ENCODE measurements around the gene EEFSEC. TPM values are rescaled to one million over a fixed set of nuclear protein-coding genes. Genes with fewer than 3 reads are reported as not detected.

EEFSEC gene
- total and polyA plus RNA-seq, 7 experiments from 2014 or later, result 17.3 to 31.4 (median 18.3) TPM

DNA sequence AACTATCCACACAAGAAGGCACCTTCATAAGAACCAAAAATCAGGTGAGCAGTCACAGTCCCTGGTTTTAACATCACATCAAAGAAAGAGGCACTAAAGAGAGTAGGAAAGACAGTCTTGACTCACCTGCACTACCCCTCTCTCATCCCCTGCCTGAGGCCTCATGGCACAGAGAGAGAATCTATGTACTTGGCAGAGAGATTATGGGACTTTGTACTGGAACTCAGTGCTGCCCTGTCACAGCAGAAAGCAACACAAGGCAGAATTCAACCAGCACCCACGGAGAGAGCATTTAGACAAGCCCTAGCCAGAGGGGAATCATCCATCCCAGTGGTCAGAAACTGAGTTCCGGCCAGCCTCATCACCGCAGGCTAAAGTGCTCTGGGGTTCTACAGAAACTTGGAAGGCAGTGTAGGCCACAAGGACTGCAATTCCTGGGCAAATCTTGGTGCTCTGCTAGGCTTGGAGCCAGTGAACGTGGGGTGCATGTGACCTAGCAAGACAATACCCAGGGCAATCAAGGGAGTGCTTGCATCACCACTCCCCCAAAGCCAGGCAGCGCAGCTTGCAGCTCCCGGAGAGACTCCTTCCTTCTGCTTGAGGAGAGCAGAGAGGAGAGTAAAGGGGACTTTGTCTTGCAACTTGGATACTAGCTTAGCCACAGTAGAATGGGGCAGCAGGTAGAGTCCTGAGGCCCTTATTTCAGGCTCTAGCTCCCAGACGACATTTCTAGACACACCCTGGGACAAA, 21.2 kb upstream of the EEFSEC start:
- Histone ChIP-seq H3K4me1 (ENCODE audit: control insufficient read depth in 2 of 2, insufficient read depth in 2 of 2, low read length in 2 of 2) (no peaks in the 10 kb centered on the region), H3K27ac (ENCODE audit: low read depth, low read length) (no peak overlapping the region), H3K36me3 (ENCODE audit: control insufficient read depth in 2 of 3, insufficient read depth in 3 of 3, low read length in 3 of 3) (no peaks in the 10 kb centered on the region), H3K4me3 (ENCODE audit: low read length) (no peak overlapping the region), H3K27me3 (ENCODE audit: control insufficient read depth in 2 of 2, insufficient read depth in 2 of 2, low read length in 2 of 2) (no peaks in the 10 kb centered on the region), H3K9me3 (ENCODE audit: control insufficient read depth in 2 of 3, low read length in 3 of 3) (peaks cover 0 to 6% (median 0%) of the 10 kb centered on the region in 3 experiments)
- DNase-seq (no peak), ATAC-seq (no peak)
- CTCF ChIA-PET, result interaction anchor here (2.0 kb wide), 1 partner anchor 37 kb away, joined by 31 read pairs; no protein-coding TSS in a partner anchor
- intact Hi-C loops (cut with micrococcal nuclease), result loop anchor here in 1 of 2 donors (2.0 kb wide), 1 partner anchor 121 kb away; no protein-coding TSS in a partner anchor
- H3K9me3 Mint-ChIP-seq, result peaks cover 0 to 10% (median 0%) of the 10 kb centered on the region in 11 donors
- H3K27ac Mint-ChIP-seq, result peak overlapping the region in 1 of 9 donors; percentile 60
- H3K4me1 Mint-ChIP-seq, result no peaks in the 10 kb centered on the region
- POLR2A ChIA-PET, result interaction anchor here (1.5 kb wide), 1 partner anchor 8 kb away, joined by 7 read pairs; the partner anchor contains the start of gene RUVBL1
- no peak overlapping the region for H3K4me3 Mint-ChIP-seq
- peaks cover 0 to 21% (median 3%) of the 10 kb centered on the region in 5 donors for H3K27me3 Mint-ChIP-seq
- H3K36me3 Mint-ChIP-seq, result peaks cover 0 to 10% (median 7%) of the 10 kb centered on the region in 5 donors

DNA sequence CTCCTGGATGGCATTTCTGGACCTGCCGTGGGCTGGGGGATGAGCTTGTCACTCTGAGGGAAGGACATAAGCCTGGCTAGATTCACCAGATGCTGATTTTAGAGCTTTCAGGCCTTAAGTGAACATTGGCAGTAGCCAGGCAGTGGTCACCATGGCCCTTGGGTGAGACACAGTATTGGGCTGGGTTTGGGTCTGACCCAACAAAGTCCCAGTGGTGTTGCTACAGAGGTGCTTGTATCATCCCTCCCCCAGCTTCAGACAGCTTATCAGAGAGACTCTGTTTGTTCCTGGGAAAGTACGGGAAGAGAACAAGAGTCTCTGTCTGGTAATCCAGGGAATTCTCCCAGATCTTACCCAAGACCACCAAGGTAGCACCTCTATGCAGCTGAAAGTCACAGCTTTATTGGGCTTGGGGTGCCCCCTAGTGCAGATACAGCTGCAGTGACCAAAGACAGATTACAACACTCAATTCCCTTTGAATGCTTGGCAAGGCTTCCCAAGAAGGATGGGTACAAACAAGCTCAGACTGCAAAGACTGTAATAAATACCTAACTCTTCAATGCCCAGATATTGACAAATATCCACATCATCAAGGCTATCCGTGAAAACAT, 19.9 kb upstream of the EEFSEC start:
- peaks cover 0 to 10% (median 0%) of the 10 kb centered on the region in 11 donors for H3K9me3 Mint-ChIP-seq
- ATAC-seq, result peak; percentile 76
- ChIA-PET POLR2A (interaction anchor here (1.5 kb wide), 1 partner anchor 10 kb away, joined by 7 read pairs; the partner anchor contains the start of gene RUVBL1), CTCF (interaction anchor here (1.1 to 2.0 kb wide), 4 partner anchors 15 to 57 kb away, joined by 3 to 31 read pairs (median 4); no protein-coding TSS in a partner anchor)
- H3K36me3 ChIP-seq (ENCODE audit: control insufficient read depth in 2 of 3, insufficient read depth in 3 of 3, low read length in 3 of 3), result no peaks in the 10 kb centered on the region
- no peaks in the 10 kb centered on the region for H3K4me1 Mint-ChIP-seq
- intact Hi-C loops (cut with micrococcal nuclease), result loop anchor here (1.0 to 2.0 kb wide), 4 partner anchors 38 to 558 kb away; no protein-coding TSS in a partner anchor
- no peak overlapping the region for H3K4me3 ChIP-seq (ENCODE audit: low read length)
- no peaks in the 10 kb centered on the region for H3K27me3 ChIP-seq (ENCODE audit: control insufficient read depth in 2 of 2, insufficient read depth in 2 of 2, low read length in 2 of 2)
- no peaks in the 10 kb centered on the region for H3K4me1 ChIP-seq (ENCODE audit: control insufficient read depth in 2 of 2, insufficient read depth in 2 of 2, low read length in 2 of 2)
- peaks cover 0 to 33% (median 3%) of the 10 kb centered on the region in 5 donors for H3K27me3 Mint-ChIP-seq
- peaks cover 0 to 6% (median 0%) of the 10 kb centered on the region in 3 experiments for H3K9me3 ChIP-seq (ENCODE audit: control insufficient read depth in 2 of 3, low read length in 3 of 3)
- peaks cover 0 to 10% (median 7%) of the 10 kb centered on the region in 5 donors for H3K36me3 Mint-ChIP-seq
- no peak overlapping the region for H3K27ac ChIP-seq (ENCODE audit: low read depth, low read length)
- DNase-seq, result peak in 5 of 9 donors; percentile 14 to 34 (median 23)
- H3K4me3 Mint-ChIP-seq, result no peak overlapping the region
- H3K27ac Mint-ChIP-seq, result no peak overlapping the region

DNA sequence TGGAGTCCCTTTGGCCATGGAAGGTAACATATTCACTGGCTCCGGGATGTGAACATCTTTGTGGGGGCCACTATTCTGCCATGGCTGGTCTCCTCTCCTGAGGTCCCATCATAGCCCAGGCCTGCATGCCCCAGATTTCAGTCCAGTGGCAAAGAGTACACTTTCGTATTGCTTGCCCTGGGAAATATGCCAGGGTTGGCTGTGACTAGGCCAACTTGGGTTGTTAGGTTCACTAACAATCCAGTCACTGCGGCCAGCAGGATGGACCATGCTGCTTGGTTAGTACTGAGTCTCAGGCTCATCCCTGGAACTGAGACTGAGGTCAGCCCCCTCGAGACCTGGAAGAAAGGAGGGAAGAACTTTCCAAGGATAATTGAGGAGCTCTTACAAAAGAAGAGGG, 9.8 kb upstream of the EEFSEC start:
- Histone ChIP-seq H3K27me3 (ENCODE audit: control insufficient read depth in 2 of 2, insufficient read depth in 2 of 2, low read length in 2 of 2) (no peaks in the 10 kb centered on the region), H3K36me3 (ENCODE audit: control insufficient read depth in 2 of 3, insufficient read depth in 3 of 3, low read length in 3 of 3) (no peaks in the 10 kb centered on the region), H3K4me3 (ENCODE audit: low read length) (no peak overlapping the region), H3K9me3 (ENCODE audit: control insufficient read depth in 2 of 3, low read length in 3 of 3) (no peaks in the 10 kb centered on the region), H3K4me1 (ENCODE audit: control insufficient read depth in 2 of 2, insufficient read depth in 2 of 2, low read length in 2 of 2) (no peaks in the 10 kb centered on the region), H3K27ac (ENCODE audit: low read depth, low read length) (no peak overlapping the region)
- CTCF ChIA-PET, result no interaction called here
- Mint-ChIP-seq H3K27ac (no peak overlapping the region), H3K4me3 (no peak overlapping the region), H3K9me3 (no peaks in the 10 kb centered on the region), H3K36me3 (peaks cover 0 to 11% (median 8%) of the 10 kb centered on the region in 5 donors), H3K27me3 (peaks cover 0 to 12% (median 0%) of the 10 kb centered on the region in 5 donors), H3K4me1 (no peaks in the 10 kb centered on the region)
- intact Hi-C loops (cut with micrococcal nuclease), result no loop called here
- POLR2A ChIA-PET, result no interaction called here
- DNase-seq, result no peak
- ATAC-seq, result no peak

DNA sequence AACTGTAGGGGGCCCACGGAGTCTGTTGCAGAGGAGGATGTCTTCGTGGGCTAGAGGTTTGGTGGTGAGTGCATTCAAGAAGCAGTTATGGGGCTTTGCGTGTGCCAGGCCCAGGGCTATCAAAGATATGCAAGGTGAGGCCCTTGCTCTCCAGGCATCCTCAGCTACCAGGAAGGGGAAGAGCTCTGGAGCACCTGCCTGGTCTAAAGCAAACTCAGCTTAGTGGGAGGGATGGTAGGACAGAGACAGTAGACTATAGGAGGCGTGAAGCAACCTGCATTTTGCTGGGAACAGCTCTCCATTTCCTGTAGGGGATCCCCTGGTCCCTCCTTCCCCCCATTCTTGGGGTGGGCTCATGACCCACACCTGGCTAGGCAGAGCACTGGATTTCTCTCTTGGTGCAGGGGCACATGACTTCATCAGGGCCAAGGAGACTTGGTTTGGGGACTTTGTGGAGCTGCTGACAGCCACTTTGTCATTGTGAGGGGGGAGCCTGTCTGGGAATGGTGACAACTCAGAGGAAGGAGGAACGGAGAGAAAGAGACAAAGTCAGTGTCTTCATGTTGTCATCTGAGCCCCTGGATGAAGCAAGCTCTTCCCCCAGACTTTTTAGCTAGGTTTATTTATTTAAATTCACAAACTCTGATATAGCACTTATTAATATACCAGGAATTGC, 8.6 kb upstream of the EEFSEC start:
- CTCF ChIA-PET, result no interaction called here
- POLR2A ChIA-PET, result interaction anchor here (0.6 kb wide), 1 partner anchor 12 kb away, joined by 3 read pairs; no protein-coding TSS in a partner anchor

DNA sequence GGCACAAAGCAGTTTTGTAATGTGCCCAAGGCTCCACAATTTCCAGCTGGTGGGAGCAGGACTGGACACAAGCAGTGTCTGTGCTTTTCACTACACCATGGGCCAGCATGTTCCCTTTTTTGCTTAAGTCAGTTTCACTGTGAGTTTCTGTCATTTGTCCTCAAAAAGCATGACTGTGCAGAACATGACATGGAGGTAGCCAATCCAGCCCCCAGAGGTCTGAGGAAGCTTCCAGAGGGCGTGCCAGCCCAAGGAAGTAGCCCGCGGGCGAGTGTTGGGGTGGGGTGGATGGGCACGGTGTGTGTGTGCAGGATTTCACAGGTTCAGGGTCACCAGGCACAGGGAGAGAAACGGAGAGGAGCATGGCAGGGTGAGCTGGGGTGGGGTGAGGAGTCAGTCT, 8.0 kb upstream of the EEFSEC start:
- ChIA-PET POLR2A (interaction anchor here (0.6 kb wide), 1 partner anchor 12 kb away, joined by 3 read pairs; no protein-coding TSS in a partner anchor), CTCF (no interaction called here)
- peak overlapping the region in 1 of 9 donors; percentile 25 for H3K27ac Mint-ChIP-seq
- Histone ChIP-seq H3K36me3 (ENCODE audit: control insufficient read depth in 2 of 3, insufficient read depth in 3 of 3, low read length in 3 of 3) (no peaks in the 10 kb centered on the region), H3K4me1 (ENCODE audit: control insufficient read depth in 2 of 2, insufficient read depth in 2 of 2, low read length in 2 of 2) (no peaks in the 10 kb centered on the region), H3K27me3 (ENCODE audit: control insufficient read depth in 2 of 2, insufficient read depth in 2 of 2, low read length in 2 of 2) (no peaks in the 10 kb centered on the region), H3K9me3 (ENCODE audit: control insufficient read depth in 2 of 3, low read length in 3 of 3) (no peaks in the 10 kb centered on the region), H3K27ac (ENCODE audit: low read depth, low read length) (no peak overlapping the region), H3K4me3 (ENCODE audit: low read length) (no peak overlapping the region)
- intact Hi-C loops (cut with micrococcal nuclease), result no loop called here
- H3K4me3 Mint-ChIP-seq, result no peak overlapping the region
- no peak for DNase-seq
- H3K9me3 Mint-ChIP-seq, result no peaks in the 10 kb centered on the region
- H3K36me3 Mint-ChIP-seq, result peaks cover 0 to 11% (median 8%) of the 10 kb centered on the region in 5 donors
- no peaks in the 10 kb centered on the region for H3K27me3 Mint-ChIP-seq
- H3K4me1 Mint-ChIP-seq, result no peaks in the 10 kb centered on the region
- ATAC-seq, result peak; percentile 89

More for the DNA sequence above, 8.6 kb upstream of the EEFSEC start:
- Histone ChIP-seq H3K4me1 (ENCODE audit: control insufficient read depth in 2 of 2, insufficient read depth in 2 of 2, low read length in 2 of 2) (no peaks in the 10 kb centered on the region), H3K27me3 (ENCODE audit: control insufficient read depth in 2 of 2, insufficient read depth in 2 of 2, low read length in 2 of 2) (no peaks in the 10 kb centered on the region), H3K36me3 (ENCODE audit: control insufficient read depth in 2 of 3, insufficient read depth in 3 of 3, low read length in 3 of 3) (no peaks in the 10 kb centered on the region), H3K4me3 (ENCODE audit: low read length) (no peak overlapping the region), H3K9me3 (ENCODE audit: control insufficient read depth in 2 of 3, low read length in 3 of 3) (no peaks in the 10 kb centered on the region), H3K27ac (ENCODE audit: low read depth, low read length) (no peak overlapping the region)
- H3K27ac Mint-ChIP-seq, result no peak overlapping the region
- peaks cover 0 to 11% (median 8%) of the 10 kb centered on the region in 5 donors for H3K36me3 Mint-ChIP-seq
- intact Hi-C loops (cut with micrococcal nuclease), result no loop called here
- ATAC-seq (no peak), DNase-seq (no peak)
- H3K4me3 Mint-ChIP-seq, result no peak overlapping the region
- H3K4me1 Mint-ChIP-seq, result no peaks in the 10 kb centered on the region
- H3K27me3 Mint-ChIP-seq, result peaks cover 0 to under 1% (median 0%) of the 10 kb centered on the region in 5 donors
- no peaks in the 10 kb centered on the region for H3K9me3 Mint-ChIP-seq

DNA sequence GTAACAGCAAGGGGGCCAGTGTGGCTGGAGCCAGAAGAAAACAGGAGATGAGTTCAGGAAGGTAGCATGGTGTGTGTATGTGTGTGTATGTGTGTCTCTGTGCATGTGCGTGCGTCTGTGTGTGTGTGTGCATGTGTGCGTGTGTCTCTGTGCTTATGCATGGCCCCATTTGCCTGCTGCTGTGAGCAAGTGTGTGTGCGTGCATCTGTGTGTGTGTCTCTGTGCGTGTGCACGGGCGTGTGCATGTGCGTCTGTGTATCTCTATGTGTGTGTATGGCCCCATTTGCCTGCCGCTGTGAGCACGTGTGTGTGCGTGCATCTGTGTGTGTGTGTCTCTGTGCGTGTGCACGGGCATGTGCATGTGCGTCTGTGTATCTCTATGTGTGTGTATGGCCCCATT, 7.1 kb upstream of the EEFSEC start:
- H3K4me3 ChIP-seq (ENCODE audit: low read length), result no peak overlapping the region
- no peak overlapping the region for H3K27ac ChIP-seq (ENCODE audit: low read depth, low read length)
- Mint-ChIP-seq H3K4me1 (no peaks in the 10 kb centered on the region), H3K4me3 (no peak overlapping the region), H3K36me3 (peaks cover 0 to 11% (median 8%) of the 10 kb centered on the region in 5 donors), H3K27ac (no peak overlapping the region), H3K9me3 (no peaks in the 10 kb centered on the region), H3K27me3 (no peaks in the 10 kb centered on the region)
- no peaks in the 10 kb centered on the region for H3K4me1 ChIP-seq (ENCODE audit: control insufficient read depth in 2 of 2, insufficient read depth in 2 of 2, low read length in 2 of 2)
- H3K9me3 ChIP-seq (ENCODE audit: control insufficient read depth in 2 of 3, low read length in 3 of 3), result no peaks in the 10 kb centered on the region
- CTCF ChIA-PET, result no interaction called here
- no peaks in the 10 kb centered on the region for H3K36me3 ChIP-seq (ENCODE audit: control insufficient read depth in 2 of 3, insufficient read depth in 3 of 3, low read length in 3 of 3)
- H3K27me3 ChIP-seq (ENCODE audit: control insufficient read depth in 2 of 2, insufficient read depth in 2 of 2, low read length in 2 of 2), result no peaks in the 10 kb centered on the region
- DNase-seq (no peak), ATAC-seq (no peak)
- POLR2A ChIA-PET, result no interaction called here
- intact Hi-C loops (cut with micrococcal nuclease), result no loop called here
